GM12864 (cell line): ENCODE results near the gene PSMD5.

Experiments
- DNase-seq: peaks from one replicate; pipeline ENCODE4 v3.0.0-alpha.2; 2011; ENCODE audit warnings: low read depth
- H3K4me3 ChIP-seq: 2 replicates; pipeline ENCODE4 v1.5.1; 2011; ENCODE audit warnings: mild to moderate bottlenecking, low read depth, low read length, control low read depth
- TF ChIP-seq, protein P1 (sequence below): IDR thresholded peaks from 2 replicates; pipeline ENCODE4 v1.5.1; 2011; ENCODE audit warnings: low read depth, mild to moderate bottlenecking, moderate library complexity, low read length, control low read depth, inconsistent platforms; ENCODE audit errors: missing control alignments

The PSMD5 gene

DNA sequence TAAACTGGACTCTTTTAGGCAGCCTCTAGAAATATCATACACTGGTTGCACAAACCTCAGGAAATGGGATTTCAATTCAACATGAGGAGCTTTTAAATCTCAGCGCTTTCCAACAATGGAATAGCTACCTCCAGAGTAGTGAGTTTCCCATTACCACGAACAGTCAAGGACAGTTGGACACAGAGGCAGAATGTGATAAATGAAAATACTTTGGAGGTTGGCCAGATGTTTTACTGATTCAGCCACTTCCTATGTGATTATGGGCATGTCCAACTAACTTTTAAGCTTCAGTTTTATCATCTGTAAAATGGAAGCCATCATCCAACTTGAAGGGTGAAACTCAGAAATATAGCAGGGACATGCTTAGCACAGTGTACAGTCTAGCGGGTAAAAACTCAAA is 51.6 kb downstream of the PSMD5 start:
- H3K4me3 ChIP-seq, result no peak overlapping the region
- TF ChIP-seq, protein P1, sequence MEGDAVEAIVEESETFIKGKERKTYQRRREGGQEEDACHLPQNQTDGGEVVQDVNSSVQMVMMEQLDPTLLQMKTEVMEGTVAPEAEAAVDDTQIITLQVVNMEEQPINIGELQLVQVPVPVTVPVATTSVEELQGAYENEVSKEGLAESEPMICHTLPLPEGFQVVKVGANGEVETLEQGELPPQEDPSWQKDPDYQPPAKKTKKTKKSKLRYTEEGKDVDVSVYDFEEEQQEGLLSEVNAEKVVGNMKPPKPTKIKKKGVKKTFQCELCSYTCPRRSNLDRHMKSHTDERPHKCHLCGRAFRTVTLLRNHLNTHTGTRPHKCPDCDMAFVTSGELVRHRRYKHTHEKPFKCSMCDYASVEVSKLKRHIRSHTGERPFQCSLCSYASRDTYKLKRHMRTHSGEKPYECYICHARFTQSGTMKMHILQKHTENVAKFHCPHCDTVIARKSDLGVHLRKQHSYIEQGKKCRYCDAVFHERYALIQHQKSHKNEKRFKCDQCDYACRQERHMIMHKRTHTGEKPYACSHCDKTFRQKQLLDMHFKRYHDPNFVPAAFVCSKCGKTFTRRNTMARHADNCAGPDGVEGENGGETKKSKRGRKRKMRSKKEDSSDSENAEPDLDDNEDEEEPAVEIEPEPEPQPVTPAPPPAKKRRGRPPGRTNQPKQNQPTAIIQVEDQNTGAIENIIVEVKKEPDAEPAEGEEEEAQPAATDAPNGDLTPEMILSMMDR, result no peak
- DNase-seq, result no peak

DNA sequence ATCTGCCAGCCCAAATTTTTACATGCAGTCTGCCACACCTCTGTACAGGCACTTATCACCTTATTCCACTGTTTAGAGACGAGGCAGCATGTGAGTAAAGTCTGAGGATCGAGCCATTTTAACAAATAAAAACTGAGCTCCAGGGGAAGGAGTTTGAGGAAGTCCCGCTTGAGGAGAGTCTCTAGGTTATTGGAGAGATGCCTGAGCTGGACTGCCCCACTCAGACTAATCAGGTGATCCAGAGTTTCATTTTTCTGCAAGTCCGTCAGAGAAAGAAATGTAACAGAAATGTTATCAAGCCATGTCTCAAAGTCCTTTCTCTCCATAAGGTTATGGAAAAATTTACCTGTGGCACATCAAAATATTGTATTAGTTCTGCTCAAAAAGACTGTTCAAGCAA is 54.8 kb downstream of the PSMD5 start:
- no peak for DNase-seq
- TF ChIP-seq, protein P1, result no peak
- no peak overlapping the region for H3K4me3 ChIP-seq

DNA sequence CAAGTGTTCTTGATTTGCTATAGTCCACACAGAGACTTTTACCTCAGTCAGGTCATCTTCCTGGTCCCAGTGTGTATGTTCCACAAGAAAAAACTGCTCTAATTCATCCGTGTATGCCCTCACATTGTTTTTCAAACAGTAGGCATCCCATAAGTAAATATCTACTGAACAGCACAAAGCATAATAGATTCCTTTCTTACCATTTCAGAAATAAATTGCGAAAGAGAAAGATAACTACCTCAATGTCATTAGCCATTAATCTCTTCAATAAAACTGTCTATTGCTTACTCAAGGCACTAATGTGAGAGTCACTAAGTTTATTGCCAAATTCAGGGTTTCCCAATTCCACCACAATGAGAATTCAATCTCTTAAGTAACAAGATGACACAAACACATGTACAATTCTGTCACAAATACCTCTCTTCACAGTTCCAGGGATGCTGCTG is 59.1 kb downstream of the PSMD5 start:
- TF ChIP-seq, protein P1, result no peak
- H3K4me3 ChIP-seq, result no peak overlapping the region
- DNase-seq, result no peak

DNA sequence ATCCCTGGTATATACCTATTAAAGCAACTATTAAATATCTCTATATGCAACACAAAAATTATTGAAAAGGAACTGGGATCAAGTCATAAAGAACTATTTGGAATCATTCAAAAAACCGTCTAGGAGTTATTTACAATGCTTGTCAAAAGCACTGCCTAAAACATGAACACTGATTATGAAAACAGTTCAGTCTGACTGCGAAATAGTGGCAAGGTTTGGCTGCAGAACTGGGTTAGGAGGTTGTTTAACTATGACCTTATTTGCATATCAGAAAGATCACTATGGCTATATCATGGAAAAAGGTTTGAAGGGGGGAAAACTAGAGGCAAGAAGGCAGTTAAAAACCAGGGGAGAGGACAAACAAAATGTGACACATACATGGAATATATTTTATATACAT is 61.5 kb downstream of the PSMD5 start:
- DNase-seq, result no peak
- TF ChIP-seq, protein P1, result no peak
- no peak overlapping the region for H3K4me3 ChIP-seq

DNA sequence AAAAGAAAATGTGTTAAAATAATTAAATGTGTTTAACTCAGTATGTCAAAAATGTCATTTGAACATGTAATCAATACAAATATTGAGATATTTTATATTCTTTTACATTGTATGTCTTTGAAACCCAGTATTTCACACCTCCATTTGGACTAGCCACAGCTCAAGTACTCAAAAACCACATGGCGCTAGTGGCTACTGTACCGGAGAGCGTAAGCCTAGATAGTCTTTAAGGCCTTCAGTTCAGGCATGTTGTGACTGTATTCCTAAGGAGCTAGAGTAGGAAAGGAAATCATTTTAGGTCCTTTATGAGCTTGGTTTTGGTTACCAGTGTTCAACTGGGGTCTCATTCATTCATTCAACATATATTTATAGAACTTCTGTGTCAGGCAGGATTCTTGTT is 62.4 kb downstream of the PSMD5 start:
- TF ChIP-seq, protein P1, result no peak
- no peak for DNase-seq
- H3K4me3 ChIP-seq, result no peak overlapping the region

DNA sequence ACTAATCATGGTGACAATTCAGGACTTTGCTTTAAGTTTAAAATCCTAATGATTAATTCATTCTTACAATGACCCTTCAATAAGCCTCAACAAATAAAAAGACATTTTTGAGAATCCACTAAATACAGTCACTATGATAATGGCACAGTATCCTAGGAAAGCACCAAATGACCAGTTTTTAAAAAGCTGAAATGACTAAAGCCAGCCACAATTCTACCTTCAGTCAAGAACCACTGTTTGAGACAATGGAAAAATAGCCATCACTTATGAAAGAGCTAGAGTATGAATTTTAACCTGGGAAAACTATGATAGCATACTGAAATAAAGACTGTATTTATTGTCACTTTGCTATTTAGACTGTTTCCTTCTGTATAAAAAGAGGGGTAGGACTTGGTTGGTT is 63.5 kb downstream of the PSMD5 start:
- H3K4me3 ChIP-seq, result no peak overlapping the region
- TF ChIP-seq, protein P1, result no peak
- no peak for DNase-seq

DNA sequence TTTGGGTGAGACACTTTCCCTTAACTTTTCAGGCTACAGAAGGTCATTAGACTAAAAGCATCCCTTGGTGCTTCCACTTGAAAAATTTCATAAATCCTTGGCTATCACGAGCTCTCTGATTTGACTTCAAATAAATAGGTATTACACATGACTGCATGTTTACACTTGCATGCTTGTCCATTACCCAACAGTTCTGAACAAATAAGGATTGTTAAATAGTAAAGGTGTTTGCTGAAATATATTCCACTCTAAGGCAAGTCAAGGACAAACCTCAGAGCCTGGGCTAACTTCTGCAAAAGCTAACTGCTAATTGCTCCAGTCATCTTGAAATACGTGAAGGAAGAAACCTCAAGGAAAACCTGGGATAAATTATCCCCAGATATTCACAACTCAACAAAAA is 64.0 kb downstream of the PSMD5 start:
- DNase-seq, result no peak
- TF ChIP-seq, protein P1, result no peak
- no peak overlapping the region for H3K4me3 ChIP-seq
